EL (cell line): ENCODE data around the gene TMA16.

Source experiments
- DNase-seq: peaks from one replicate; pipeline ENCODE4 v3.0.0-alpha.2; 2016

Gene TMA16

GRCh38 chr4:163565226-163566135, 71.0 kb downstream of the TMA16 start:
- DNase-seq, result no peak

- no peak for DNase-seq
Observed at GRCh38 chr4:163566257-163566796, 71.8 kb downstream of the TMA16 start.

GRCh38 chr4:163568843-163569242, 74.4 kb downstream of the TMA16 start:
- DNase-seq, result no peak
